ENCODE results near the gene FHL1. TPM values are rescaled to one million over a fixed set of nuclear protein-coding genes. Genes with fewer than 3 reads are reported as not detected.
"Not testable (repeated sequence)": the region's sequence is repeated elsewhere in the genome, so short reads cannot be mapped to it uniquely, and the experiment has no call there.

The FHL1 gene
- total RNA-seq, 4 donors from 2014 or later: 139 to 617 (median 162) TPM

GRCh38 chrX:136228839-136229207 is 81.5 kb downstream of the FHL1 start:
- Histone ChIP-seq H3K36me3 (no peaks in the 10 kb centered on the region), H3K4me3 (no peak overlapping the region), H3K27me3 (no peaks in the 10 kb centered on the region), H3K4me1 (no peaks in the 10 kb centered on the region), H3K9me3 (no peaks in the 10 kb centered on the region), H3K27ac (no peak overlapping the region)
- DNase-seq: no peak
- no peak for TF ChIP-seq POLR2AphosphoS5 (IDR thresholded peaks at IDR 0.05)
- 67 to 100% methylated on average over 2 to 3 of the region's 3 CpGs for WGBS, 2 donors (ENCODE audit: low coverage in 1 of 2)
- in situ Hi-C loops (cut with MboI; ENCODE audit: low pct_ligation_motif_present in 1 of 4, low pct_unique_long_range_greater_than_20kb in 1 of 4, low sequenced_read_pairs in 3 of 4): no loop called here
- intact Hi-C loops (cut with DNase I; ENCODE audit: low total_unique reads): no loop called here

GRCh38 chrX:136237074-136237473 is 89.7 kb downstream of the FHL1 start:
- Histone ChIP-seq H3K9me3 (no peaks in the 10 kb centered on the region), H3K4me1 (no peaks in the 10 kb centered on the region), H3K36me3 (no peaks in the 10 kb centered on the region), H3K4me3 (no peak overlapping the region), H3K27ac (no peak overlapping the region), H3K27me3 (no peaks in the 10 kb centered on the region)
- intact Hi-C loops (cut with DNase I; ENCODE audit: low total_unique reads) (no loop called here), in situ Hi-C loops (cut with MboI; ENCODE audit: low pct_ligation_motif_present in 1 of 4, low pct_unique_long_range_greater_than_20kb in 1 of 4, low sequenced_read_pairs in 3 of 4) (no loop called here)
- TF ChIP-seq EP300 (IDR thresholded peaks at IDR 0.05; ENCODE audit: low read depth) (no peak), POLR2A (IDR thresholded peaks at IDR 0.05) (no peak), CTCF (IDR thresholded peaks at IDR 0.05) (no peak), POLR2AphosphoS5 (IDR thresholded peaks at IDR 0.05) (no peak)
- WGBS, 2 donors (ENCODE audit: low coverage in 1 of 2): 71 to 92% methylated on average over 2 to 3 of the region's 3 CpGs
- DNase-seq: no peak

GRCh38 chrX:136237849-136238248 is 90.5 kb downstream of the FHL1 start:
- WGBS, 2 donors (ENCODE audit: low coverage in 1 of 2): 85% methylated on average over 4 of the region's 4 CpGs; no CpG with 5 or more reads in 1 of the 2 donors
- in situ Hi-C loops (cut with MboI; ENCODE audit: low pct_ligation_motif_present in 1 of 4, low pct_unique_long_range_greater_than_20kb in 1 of 4, low sequenced_read_pairs in 3 of 4): not testable (repeated sequence)

GRCh38 chrX:136246201-136246600 is 98.9 kb downstream of the FHL1 start:
- in situ Hi-C loops (cut with MboI; ENCODE audit: low pct_ligation_motif_present in 1 of 4, low pct_unique_long_range_greater_than_20kb in 1 of 4, low sequenced_read_pairs in 3 of 4) (no loop called here), intact Hi-C loops (cut with DNase I; ENCODE audit: low total_unique reads) (no loop called here)
- Histone ChIP-seq H3K27ac (no peak overlapping the region), H3K4me3 (no peak overlapping the region), H3K9me3 (no peaks in the 10 kb centered on the region), H3K4me1 (peaks cover 0 to 6% (median 0%) of the 10 kb centered on the region in 4 donors), H3K27me3 (no peaks in the 10 kb centered on the region), H3K36me3 (no peaks in the 10 kb centered on the region)
- WGBS, 2 donors (ENCODE audit: low coverage in 1 of 2): 70 to 90% methylated on average over 3 to 6 of the region's 6 CpGs
- no peak for DNase-seq
- TF ChIP-seq POLR2AphosphoS5 (IDR thresholded peaks at IDR 0.05) (no peak), EP300 (IDR thresholded peaks at IDR 0.05; ENCODE audit: low read depth) (no peak), CTCF (IDR thresholded peaks at IDR 0.05) (no peak), POLR2A (IDR thresholded peaks at IDR 0.05) (no peak)

More at GRCh38 chrX:136237849-136238248, 90.5 kb downstream of the FHL1 start:
- H3K36me3 ChIP-seq; H3K9me3 ChIP-seq; H3K4me3 ChIP-seq; intact Hi-C loops (cut with DNase I; ENCODE audit: low total_unique reads); DNase-seq; H3K27me3 ChIP-seq; H3K4me1 ChIP-seq; H3K27ac ChIP-seq: not testable (repeated sequence)

- no peak for DNase-seq
- Histone ChIP-seq H3K4me3 (peak overlapping the region; percentile 54 to 78 (median 69)), H3K9me3 (no peaks in the 10 kb centered on the region), H3K36me3 (no peaks in the 10 kb centered on the region), H3K27me3 (no peaks in the 10 kb centered on the region), H3K4me1 (peaks cover 0 to 6% (median 0%) of the 10 kb centered on the region in 4 donors), H3K27ac (peak overlapping the region; percentile 75 to 85 (median 80))
- in situ Hi-C loops (cut with MboI; ENCODE audit: low pct_ligation_motif_present in 1 of 4, low pct_unique_long_range_greater_than_20kb in 1 of 4, low sequenced_read_pairs in 3 of 4): loop anchor here in 1 of 4 donors (25.0 kb wide), 1 partner anchor 213 kb away; no protein-coding TSS in a partner anchor
- 32 to 46% methylated on average over 4 to 28 of the region's 53 CpGs for whole genome bisulfite sequencing, 2 donors (ENCODE audit: low coverage in 1 of 2)
- intact Hi-C loops (cut with DNase I; ENCODE audit: low total_unique reads): no loop called here
- no peak for TF ChIP-seq POLR2A (IDR thresholded peaks at IDR 0.05)
- no peak for TF ChIP-seq CTCF (IDR thresholded peaks at IDR 0.05)
- no peak for TF ChIP-seq POLR2AphosphoS5 (IDR thresholded peaks at IDR 0.05)
Observed at GRCh38 chrX:136250191-136251040, 103.1 kb downstream of the FHL1 start.

Data from transverse colon (tissue), 4 donors.